SHP77 treated with DMSO at 0.1 percent for 48 hours (cell line): ENCODE data around the gene PCED1A.
"Not testable (repeated sequence)": the region's sequence is repeated elsewhere in the genome, so short reads cannot be mapped to it uniquely, and the experiment has no call there.

Experiments used
- DNase-seq: peaks from one replicate; lab custom pipeline; 2025; lab: John Stamatoyannopoulos, UW

Gene PCED1A

GRCh38 chr20:2865630-2866029, 25.2 kb upstream of the PCED1A start:
- DNase-seq, result no peak

DNA sequence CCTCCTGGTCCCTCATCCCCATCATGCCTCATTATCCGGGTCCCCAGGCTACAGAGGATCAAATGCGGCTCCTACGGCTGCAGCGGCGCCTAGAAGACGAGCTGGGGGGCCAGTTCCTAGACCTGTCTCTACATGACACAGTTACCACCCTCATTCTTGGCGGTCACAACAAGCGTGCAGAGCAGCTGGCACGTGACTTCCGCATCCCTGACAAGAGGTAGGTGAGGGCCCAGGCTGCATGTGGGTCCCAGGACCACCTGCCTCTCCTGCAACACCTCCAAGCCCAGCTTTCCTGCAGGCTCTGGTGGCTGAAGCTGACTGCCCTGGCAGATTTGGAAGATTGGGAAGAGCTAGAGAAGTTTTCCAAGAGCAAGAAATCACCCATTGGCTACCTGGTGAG, 24.6 kb upstream of the PCED1A start:
- no peak for DNase-seq

- DNase-seq, result no peak
These were observed 24.2 kb upstream of the PCED1A start for GRCh38 chr20:2864626-2865025.

DNA sequence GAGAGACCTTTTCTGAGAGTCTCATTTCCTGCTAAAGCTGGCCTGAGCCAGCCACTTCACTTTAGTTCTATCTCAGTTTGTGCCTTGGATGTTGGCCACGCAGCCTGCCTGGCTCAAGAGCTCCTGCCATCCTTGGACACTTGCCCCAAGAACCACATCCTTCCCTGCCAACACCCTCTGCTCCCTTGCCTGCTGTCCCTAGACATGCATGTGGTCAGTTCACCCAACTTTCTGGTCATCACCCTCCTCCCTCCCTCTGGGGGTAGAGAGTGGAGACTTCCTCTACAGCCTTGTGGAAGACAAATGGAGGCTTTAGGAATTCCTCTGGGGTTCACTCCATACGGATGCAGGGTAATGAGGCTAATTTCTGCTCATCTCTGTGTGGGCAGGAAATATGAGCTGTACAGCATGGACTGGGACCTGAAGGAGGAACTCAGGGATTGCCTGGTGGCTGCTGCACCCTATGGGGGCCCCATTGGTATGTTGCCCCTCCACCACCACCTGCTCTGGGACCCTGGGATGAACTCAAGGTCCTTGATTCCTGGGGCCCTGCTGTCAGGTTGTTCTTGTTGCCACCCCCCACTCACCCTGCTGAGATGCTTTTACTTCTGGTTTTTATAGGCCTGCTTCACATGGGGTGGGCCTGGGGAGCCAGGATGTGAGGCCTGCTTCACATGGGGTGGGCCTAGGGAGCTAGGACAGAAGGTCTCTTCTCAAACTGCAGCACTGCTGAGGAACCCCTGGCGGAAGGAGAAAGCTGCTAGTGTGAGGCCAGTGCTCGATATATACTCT, 19.1 kb upstream of the PCED1A start:
- DNase-seq, result no peak

DNA sequence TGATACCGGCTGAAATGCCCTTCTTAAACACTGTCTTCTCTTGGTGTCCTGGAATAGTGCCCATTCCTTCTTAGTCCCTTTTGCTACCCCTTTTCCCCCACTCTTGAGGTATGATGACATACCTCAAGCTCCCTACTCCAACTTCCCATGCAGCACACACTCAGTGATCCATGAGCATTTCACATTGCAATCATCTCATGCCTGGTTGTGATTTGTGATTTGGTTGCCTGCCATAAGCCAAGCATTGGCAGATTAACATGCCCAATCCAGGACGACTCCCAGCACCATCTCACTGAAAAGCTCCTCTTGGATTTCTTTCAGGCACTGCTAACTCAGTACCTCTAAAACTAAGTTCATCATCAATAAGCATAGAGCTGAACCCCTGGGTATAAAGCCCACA, 18.1 kb upstream of the PCED1A start:
- no peak for DNase-seq

- DNase-seq, result no peak
These were observed 10.6 kb upstream of the PCED1A start for GRCh38 chr20:2851086-2851485.

GRCh38 chr20:2849529-2849928, 9.1 kb upstream of the PCED1A start:
- DNase-seq, result no peak

DNA sequence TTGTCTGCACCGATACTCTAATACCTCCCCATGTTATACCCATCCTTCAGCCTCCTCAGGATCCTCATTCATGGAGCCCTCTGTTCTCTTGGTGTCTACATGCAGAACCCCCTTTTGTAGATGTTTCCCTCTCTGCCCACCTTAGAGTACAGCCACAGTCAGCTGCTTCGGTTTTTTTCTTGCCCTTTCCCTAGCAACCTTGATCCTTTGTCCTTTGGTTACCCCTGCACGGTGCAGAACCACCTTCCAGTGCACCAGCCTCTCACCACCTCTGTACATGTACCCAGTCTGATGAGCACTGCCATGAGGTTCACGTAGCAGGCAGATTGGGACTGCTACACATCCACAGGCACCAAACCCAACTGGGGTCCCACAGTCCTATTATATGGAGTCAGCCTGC, 7.3 kb upstream of the PCED1A start:
- no peak for DNase-seq

GRCh38 chr20:2846698-2847097, 6.2 kb upstream of the PCED1A start:
- DNase-seq, result no peak

- no peak for DNase-seq
These were observed 5.2 kb upstream of the PCED1A start for GRCh38 chr20:2845607-2846006.

DNA sequence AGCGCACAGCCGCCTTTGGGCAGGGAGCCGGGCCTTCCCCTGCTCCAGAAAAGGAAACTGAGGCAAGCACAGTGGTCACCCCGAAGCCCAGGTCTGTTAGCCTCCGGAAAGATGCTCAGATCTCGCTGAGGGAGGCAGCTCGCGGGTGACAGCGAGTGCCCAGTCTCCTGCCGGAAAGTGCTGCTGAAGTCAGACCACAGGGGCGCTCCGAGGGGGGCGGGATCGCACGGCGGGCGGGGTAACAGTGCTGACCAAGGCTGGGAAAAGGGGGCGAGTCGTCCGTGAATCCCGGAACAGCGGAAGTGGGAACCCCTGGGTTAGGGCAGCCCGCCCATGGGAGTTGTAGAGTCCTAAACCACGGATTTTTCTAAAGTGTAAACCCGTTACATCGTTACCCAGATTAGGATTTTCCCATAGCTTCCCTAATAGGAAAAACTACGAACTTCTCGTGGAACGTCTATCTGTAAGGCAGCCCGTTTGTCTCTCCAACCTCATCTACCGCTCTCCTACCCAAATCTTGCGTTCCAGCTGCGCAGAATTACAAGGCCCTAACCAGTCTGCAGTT, 594 bp upstream of the PCED1A start:
- peak; percentile 25 for DNase-seq

GRCh38 chr20:2839732-2840137, 720 bp downstream of the PCED1A start:
- DNase-seq, result no peak

GRCh38 chr20:2838847-2839671, 1.4 kb downstream of the PCED1A start:
- no peak for DNase-seq

- DNase-seq, result no peak
These were observed 2.2 kb downstream of the PCED1A start for GRCh38 chr20:2838170-2838797.

DNA sequence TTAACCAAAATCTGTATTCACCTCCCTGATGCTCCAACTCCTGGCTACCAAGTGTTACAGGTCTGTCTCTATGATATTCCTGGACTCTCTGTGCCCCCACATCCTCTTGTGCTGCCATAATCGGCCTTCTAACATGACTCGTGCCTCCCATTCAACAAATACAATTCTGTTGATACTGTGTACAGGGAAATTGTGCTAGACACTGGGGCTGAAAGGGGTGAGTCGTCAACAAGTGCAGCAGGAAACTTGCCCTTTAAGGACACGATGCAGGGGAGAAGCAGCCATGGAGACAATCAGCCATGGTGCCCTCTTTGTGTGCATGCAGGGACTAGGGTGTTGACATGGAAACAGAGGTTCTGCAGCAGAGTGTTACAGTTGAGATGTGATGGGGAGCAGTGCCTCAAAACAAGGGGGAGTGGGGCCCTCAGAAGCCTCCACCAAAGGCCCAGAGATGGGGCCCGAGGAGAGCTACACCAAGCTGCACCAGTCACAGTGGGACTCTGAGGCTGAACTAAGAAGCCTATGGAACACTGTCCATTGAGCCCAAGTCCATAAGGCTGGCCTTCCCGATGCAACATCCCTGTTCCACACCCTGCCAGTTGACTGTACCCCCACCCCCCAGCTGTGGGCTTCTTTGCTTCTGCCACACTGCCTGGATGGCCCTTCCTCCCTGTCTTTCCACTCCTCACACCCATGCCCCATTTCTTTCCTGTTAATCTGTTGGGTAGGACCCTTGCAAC, 3.1 kb downstream of the PCED1A start:
- DNase-seq, result no peak

- DNase-seq, result no peak
These were observed 4.4 kb downstream of the PCED1A start for GRCh38 chr20:2836035-2836434.

GRCh38 chr20:2835331-2835796, 5.1 kb downstream of the PCED1A start:
- no peak for DNase-seq

- no peak for DNase-seq
These were observed 5.9 kb downstream of the PCED1A start for GRCh38 chr20:2834401-2835110.

- DNase-seq, result no peak
These were observed 6.7 kb downstream of the PCED1A start for GRCh38 chr20:2833761-2834160.

DNA sequence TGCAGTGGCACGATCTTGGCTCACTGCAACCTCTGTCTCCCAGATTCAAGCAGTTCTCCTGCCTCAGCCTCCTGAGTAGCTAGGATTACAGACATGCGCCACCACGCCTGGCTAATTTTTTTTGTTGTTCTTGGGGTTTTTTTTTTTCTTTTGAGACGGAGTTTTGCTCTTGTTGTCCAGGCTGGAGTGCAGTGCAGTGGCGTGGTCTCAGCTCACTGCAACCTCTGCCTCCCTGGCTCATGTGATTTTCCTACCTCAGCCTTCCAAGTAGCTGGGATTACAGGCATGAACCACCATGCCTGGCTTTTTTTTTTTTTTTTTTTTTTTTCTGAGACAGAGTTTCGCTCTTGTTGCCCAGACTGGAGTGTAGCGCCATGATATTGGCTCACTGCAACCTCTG, 9.2 kb downstream of the PCED1A start:
- not testable (repeated sequence) for DNase-seq

DNA sequence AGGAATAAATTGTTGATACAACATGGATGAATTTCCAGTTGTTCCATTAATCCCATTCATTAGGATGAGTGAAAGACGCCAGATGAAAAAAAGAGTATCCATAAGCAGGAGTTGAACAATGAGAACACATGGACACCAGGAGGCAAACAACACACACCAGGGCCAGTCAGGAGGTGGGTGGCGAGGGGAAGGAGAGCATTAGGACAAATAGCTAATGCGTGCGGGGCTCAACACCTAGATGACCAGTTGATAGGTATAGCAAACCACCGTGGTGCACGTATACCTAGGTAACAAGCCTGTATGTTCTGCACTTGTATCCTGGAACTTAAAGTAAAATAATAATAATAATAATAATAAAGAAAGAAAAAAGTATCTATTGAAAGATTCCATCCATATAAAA, 11.1 kb downstream of the PCED1A start:
- no peak for DNase-seq
